Measurements from ENCODE around the gene NPAS3.

The NPAS3 gene

DNA sequence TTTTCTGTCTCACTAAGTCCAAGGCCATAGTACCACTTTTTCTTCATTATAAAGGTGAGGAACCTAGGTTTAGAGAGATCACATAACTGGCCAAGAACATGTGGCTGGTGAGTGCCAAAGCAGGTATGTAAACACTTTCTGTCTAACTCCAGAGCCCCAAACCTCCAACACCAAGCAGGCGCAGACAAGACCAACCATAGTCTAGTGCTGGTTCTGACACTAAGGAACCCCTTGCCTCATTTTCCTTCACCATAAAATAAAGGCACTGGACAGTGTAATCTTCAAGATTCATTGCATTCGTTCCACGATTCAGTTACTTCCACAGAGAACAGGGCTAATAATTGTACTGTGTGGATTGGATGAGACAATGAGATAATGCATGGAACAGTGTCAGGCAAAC, 71.0 kb downstream of the NPAS3 start:
- Mint-ChIP-seq H3K4me3 (no peak overlapping the region), H3K9me3 (peaks cover 0 to 9% of the 10 kb centered on the region in 2 donors), H3K27me3 (no peaks in the 10 kb centered on the region), H3K4me1 (ENCODE audit: low read depth in 2 of 2) (no peaks in the 10 kb centered on the region), H3K36me3 (ENCODE audit: insufficient read depth) (no peaks in the 10 kb centered on the region), H3K27ac (no peak overlapping the region)
- DNase-seq (no peak), ATAC-seq (replicated peaks) (no peak)

- Mint-ChIP-seq H3K36me3 (ENCODE audit: insufficient read depth) (no peaks in the 10 kb centered on the region), H3K27me3 (no peaks in the 10 kb centered on the region), H3K4me3 (no peak overlapping the region), H3K9me3 (peaks cover 0 to 13% of the 10 kb centered on the region in 2 donors), H3K4me1 (ENCODE audit: low read depth in 2 of 2) (no peaks in the 10 kb centered on the region), H3K27ac (no peak overlapping the region)
- ATAC-seq (replicated peaks) (no peak), DNase-seq (no peak)
These were observed 71.8 kb downstream of the NPAS3 start for GRCh38 chr14:33010495-33010894.

DNA sequence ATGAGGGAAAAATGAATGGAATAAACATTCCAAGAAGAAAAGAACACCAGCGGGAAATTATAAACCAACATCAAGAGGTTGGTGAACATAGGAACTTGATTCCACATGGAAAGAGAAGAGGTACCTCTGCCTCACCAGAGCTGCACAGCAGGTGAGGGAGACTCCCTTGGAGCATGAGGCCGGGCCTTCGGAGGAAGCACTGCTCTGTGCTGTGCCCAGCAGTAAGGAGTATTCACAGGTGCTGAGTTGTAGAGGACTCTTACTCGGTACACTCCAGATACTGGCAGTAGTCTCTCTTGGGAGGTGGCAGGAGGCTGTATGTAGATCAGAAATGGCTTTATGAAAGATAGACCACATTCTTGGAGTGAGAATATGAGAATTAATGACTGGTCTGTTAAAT, 76.0 kb downstream of the NPAS3 start:
- Mint-ChIP-seq H3K4me1 (ENCODE audit: low read depth in 2 of 2) (no peaks in the 10 kb centered on the region), H3K27ac (no peak overlapping the region), H3K4me3 (no peak overlapping the region), H3K9me3 (peaks cover 0 to 12% of the 10 kb centered on the region in 2 donors), H3K27me3 (no peaks in the 10 kb centered on the region), H3K36me3 (ENCODE audit: insufficient read depth) (no peaks in the 10 kb centered on the region)
- no peak for DNase-seq
- no peak for ATAC-seq (replicated peaks)

GRCh38 chr14:33016613-33017012, 77.9 kb downstream of the NPAS3 start:
- Mint-ChIP-seq H3K27me3 (no peaks in the 10 kb centered on the region), H3K4me3 (no peak overlapping the region), H3K4me1 (ENCODE audit: low read depth in 2 of 2) (no peaks in the 10 kb centered on the region), H3K36me3 (ENCODE audit: insufficient read depth) (no peaks in the 10 kb centered on the region), H3K27ac (no peak overlapping the region), H3K9me3 (peaks cover 0 to 11% of the 10 kb centered on the region in 2 donors)
- DNase-seq (no peak), ATAC-seq (replicated peaks) (no peak)

DNA sequence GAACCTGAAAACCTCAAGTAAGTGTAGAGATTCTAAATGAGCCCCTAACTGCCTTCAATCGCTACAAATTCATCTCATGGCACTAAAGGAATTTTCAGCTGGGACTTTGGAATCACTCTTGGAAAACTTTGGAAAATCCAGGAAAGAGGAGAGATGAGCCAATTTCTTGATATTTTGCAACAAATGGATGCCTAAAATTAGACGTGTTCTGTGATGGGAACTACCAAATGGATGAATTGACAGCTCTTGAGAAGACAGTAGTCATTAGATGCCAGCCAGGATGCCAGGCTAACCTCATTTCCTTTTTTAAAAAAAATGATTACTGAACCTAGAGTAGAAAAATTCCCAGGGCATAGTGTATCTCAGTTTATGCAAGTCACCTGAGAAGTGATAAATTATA, 78.3 kb downstream of the NPAS3 start:
- Mint-ChIP-seq H3K4me3 (no peak overlapping the region), H3K4me1 (ENCODE audit: low read depth in 2 of 2) (no peaks in the 10 kb centered on the region), H3K27me3 (no peaks in the 10 kb centered on the region), H3K36me3 (ENCODE audit: insufficient read depth) (no peaks in the 10 kb centered on the region), H3K9me3 (peaks cover 0 to 11% of the 10 kb centered on the region in 2 donors), H3K27ac (no peak overlapping the region)
- no peak for ATAC-seq (replicated peaks)
- DNase-seq: no peak

- ATAC-seq (replicated peaks): no peak
- no peaks in the 10 kb centered on the region for H3K4me1 Mint-ChIP-seq (ENCODE audit: low read depth in 2 of 2)
- H3K9me3 Mint-ChIP-seq: peaks cover 0 to 11% of the 10 kb centered on the region in 2 donors
- H3K36me3 Mint-ChIP-seq (ENCODE audit: insufficient read depth): no peaks in the 10 kb centered on the region
- no peak overlapping the region for H3K27ac Mint-ChIP-seq
- no peaks in the 10 kb centered on the region for H3K27me3 Mint-ChIP-seq
- no peak overlapping the region for H3K4me3 Mint-ChIP-seq
- DNase-seq: no peak
These were observed 80.7 kb downstream of the NPAS3 start for GRCh38 chr14:33019346-33019745.

- H3K9me3 Mint-ChIP-seq: peaks cover 12 to 18% of the 10 kb centered on the region in 2 donors
- no peaks in the 10 kb centered on the region for H3K36me3 Mint-ChIP-seq (ENCODE audit: insufficient read depth)
- DNase-seq: no peak
- no peaks in the 10 kb centered on the region for H3K27me3 Mint-ChIP-seq
- H3K4me1 Mint-ChIP-seq (ENCODE audit: low read depth in 2 of 2): no peaks in the 10 kb centered on the region
- no peak overlapping the region for H3K27ac Mint-ChIP-seq
- no peak for ATAC-seq (replicated peaks)
- H3K4me3 Mint-ChIP-seq: no peak overlapping the region
These were observed 88.3 kb downstream of the NPAS3 start for GRCh38 chr14:33026850-33027430.

- Mint-ChIP-seq H3K9me3 (peaks cover 14 to 18% of the 10 kb centered on the region in 2 donors), H3K4me1 (ENCODE audit: low read depth in 2 of 2) (no peaks in the 10 kb centered on the region), H3K27me3 (no peaks in the 10 kb centered on the region), H3K27ac (no peak overlapping the region), H3K4me3 (no peak overlapping the region), H3K36me3 (ENCODE audit: insufficient read depth) (no peaks in the 10 kb centered on the region)
- ATAC-seq (replicated peaks) (no peak), DNase-seq (no peak)
These were observed 90.8 kb downstream of the NPAS3 start for GRCh38 chr14:33029511-33029910.

DNA sequence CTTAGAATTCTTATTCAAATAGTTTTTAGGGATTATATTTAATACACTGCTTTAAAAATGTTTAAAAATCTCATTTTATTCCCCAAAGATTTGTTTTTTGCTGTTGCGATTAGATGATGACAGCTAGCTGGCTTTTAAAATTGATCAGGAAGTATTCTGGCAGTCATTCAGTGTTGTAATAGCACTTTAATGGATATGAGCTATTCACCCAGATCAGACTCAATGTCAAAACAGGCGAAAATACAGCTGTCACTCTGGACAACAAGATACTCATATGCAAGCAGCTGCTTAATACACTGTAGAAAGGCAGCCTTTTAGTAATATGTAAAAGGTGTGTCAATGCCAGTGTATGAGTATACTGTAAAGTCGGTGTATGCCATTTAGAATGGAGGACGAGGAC, 91.7 kb downstream of the NPAS3 start:
- no peaks in the 10 kb centered on the region for H3K4me1 Mint-ChIP-seq (ENCODE audit: low read depth in 2 of 2)
- H3K4me3 Mint-ChIP-seq: no peak overlapping the region
- no peaks in the 10 kb centered on the region for H3K36me3 Mint-ChIP-seq (ENCODE audit: insufficient read depth)
- H3K27me3 Mint-ChIP-seq: no peaks in the 10 kb centered on the region
- DNase-seq: no peak
- no peak overlapping the region for H3K27ac Mint-ChIP-seq
- H3K9me3 Mint-ChIP-seq: peaks cover 14 to 17% of the 10 kb centered on the region in 2 donors
- ATAC-seq (replicated peaks): no peak

GRCh38 chr14:33035416-33036194, 96.9 kb downstream of the NPAS3 start:
- Mint-ChIP-seq H3K4me1 (ENCODE audit: low read depth in 2 of 2) (no peaks in the 10 kb centered on the region), H3K27ac (no peak overlapping the region), H3K36me3 (ENCODE audit: insufficient read depth) (no peaks in the 10 kb centered on the region), H3K27me3 (no peaks in the 10 kb centered on the region), H3K9me3 (peaks cover 5 to 6% of the 10 kb centered on the region in 2 donors), H3K4me3 (no peak overlapping the region)
- no peak for ATAC-seq (replicated peaks)
- DNase-seq: no peak

- Mint-ChIP-seq H3K9me3 (peaks cover 6 to 7% of the 10 kb centered on the region in 2 donors), H3K4me3 (no peak overlapping the region), H3K4me1 (ENCODE audit: low read depth in 2 of 2) (no peaks in the 10 kb centered on the region), H3K27ac (no peak overlapping the region), H3K36me3 (ENCODE audit: insufficient read depth) (no peaks in the 10 kb centered on the region), H3K27me3 (no peaks in the 10 kb centered on the region)
- no peak for ATAC-seq (replicated peaks)
- DNase-seq: no peak
These were observed 100.6 kb downstream of the NPAS3 start for GRCh38 chr14:33039311-33039710.

DNA sequence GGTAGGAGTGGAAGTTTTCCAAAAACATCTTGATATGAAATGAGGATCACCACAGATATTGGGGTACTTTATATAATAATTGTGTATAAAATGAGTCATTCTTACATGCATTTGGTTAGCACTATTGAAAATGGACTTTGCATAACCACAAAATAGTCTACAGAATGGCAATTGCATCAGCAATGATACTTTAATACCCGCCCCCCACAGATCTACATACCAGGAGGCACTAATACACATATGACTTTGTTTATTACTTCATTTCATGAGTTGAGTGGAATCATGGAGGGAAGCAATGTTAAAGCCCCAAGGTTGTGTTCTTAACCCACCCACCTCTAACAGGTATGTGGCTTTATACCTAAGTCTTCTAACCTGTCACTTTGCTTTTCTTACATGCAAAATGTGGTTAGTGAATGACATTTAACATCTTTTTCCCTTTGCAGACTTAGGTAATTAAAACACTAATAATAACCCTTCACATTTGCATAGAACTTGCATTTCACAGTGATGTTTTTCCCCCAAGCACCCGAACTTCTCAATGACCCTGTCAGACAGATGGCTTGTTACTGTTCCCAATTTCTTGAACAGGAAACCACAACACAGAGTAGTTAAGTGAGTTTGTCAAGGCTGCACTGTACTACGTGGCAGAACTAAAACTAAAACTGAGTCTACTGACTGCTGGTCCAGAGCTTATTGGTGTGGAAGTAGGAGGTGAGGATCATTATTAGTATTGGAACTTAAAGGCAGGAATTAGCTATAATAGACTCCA, 101.9 kb downstream of the NPAS3 start:
- ATAC-seq (replicated peaks): no peak
- no peaks in the 10 kb centered on the region for H3K4me1 Mint-ChIP-seq (ENCODE audit: low read depth in 2 of 2)
- no peaks in the 10 kb centered on the region for H3K36me3 Mint-ChIP-seq (ENCODE audit: insufficient read depth)
- no peak overlapping the region for H3K4me3 Mint-ChIP-seq
- DNase-seq: no peak
- H3K27me3 Mint-ChIP-seq: no peaks in the 10 kb centered on the region
- H3K27ac Mint-ChIP-seq: no peak overlapping the region
- peaks cover 6 to 12% of the 10 kb centered on the region in 2 donors for H3K9me3 Mint-ChIP-seq

DNA sequence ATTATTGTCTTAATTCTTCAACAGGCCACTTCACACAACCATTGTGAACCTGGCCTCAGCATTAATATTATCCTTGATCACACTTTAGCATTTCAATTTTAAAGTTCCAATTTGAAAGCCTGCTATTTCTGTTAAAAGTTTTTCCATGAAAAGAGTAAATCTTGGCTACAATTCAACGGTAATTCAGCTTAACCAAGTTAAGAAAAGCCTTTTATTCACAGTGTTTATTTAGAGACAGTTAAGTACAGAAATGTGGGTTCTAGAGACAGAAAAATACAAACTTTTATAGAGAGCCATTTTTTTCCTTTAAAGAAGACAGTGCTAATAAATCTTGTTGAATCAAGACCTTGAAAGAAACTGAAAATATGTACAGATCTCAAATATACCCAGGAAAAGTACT, 103.9 kb downstream of the NPAS3 start:
- no peaks in the 10 kb centered on the region for H3K4me1 Mint-ChIP-seq (ENCODE audit: low read depth in 2 of 2)
- H3K36me3 Mint-ChIP-seq (ENCODE audit: insufficient read depth): no peaks in the 10 kb centered on the region
- ATAC-seq (replicated peaks): no peak
- H3K9me3 Mint-ChIP-seq: peaks cover 14 to 19% of the 10 kb centered on the region in 2 donors
- H3K27me3 Mint-ChIP-seq: no peaks in the 10 kb centered on the region
- H3K4me3 Mint-ChIP-seq: no peak overlapping the region
- H3K27ac Mint-ChIP-seq: no peak overlapping the region
- no peak for DNase-seq

DNA sequence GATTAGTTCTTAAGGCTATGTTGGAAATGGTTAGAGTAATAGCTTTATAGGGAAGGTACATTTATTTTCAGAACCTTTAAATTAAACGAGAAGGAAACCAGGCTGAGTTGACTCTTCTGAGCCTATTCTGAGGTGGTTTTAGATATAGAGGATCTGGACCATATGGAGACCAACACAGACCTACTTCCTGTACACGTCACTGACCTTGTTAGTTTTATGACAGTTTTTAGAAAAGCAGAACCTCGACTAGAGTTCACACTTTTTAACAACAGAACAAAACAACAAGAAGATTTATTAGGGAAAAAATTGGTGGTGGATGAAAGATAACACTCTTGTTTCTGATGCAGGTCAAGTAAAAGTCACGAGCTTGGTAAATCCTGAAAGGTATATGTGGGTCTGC, 107.1 kb downstream of the NPAS3 start:
- Mint-ChIP-seq H3K4me3 (no peak overlapping the region), H3K27ac (no peak overlapping the region)

More for the DNA sequence above, 107.1 kb downstream of the NPAS3 start:
- no peaks in the 10 kb centered on the region for H3K36me3 Mint-ChIP-seq (ENCODE audit: insufficient read depth)
- H3K4me1 Mint-ChIP-seq (ENCODE audit: low read depth in 2 of 2): no peaks in the 10 kb centered on the region
- peaks cover 15 to 20% of the 10 kb centered on the region in 2 donors for H3K9me3 Mint-ChIP-seq
- H3K27me3 Mint-ChIP-seq: no peaks in the 10 kb centered on the region
- DNase-seq (no peak), ATAC-seq (replicated peaks) (no peak)
